Fibroblast of the conjunctiva (primary cell): ENCODE data around the gene TBC1D21.

Experiments
- DNase-seq: peaks from one replicate; pipeline ENCODE4 v3.0.0-alpha.2; 2010; ENCODE audit warnings: low read depth

TBC1D21 gene

GRCh38 chr15:73908822-73909122 lies 35.4 kb downstream of the TBC1D21 start:
- no peak for DNase-seq

DNA sequence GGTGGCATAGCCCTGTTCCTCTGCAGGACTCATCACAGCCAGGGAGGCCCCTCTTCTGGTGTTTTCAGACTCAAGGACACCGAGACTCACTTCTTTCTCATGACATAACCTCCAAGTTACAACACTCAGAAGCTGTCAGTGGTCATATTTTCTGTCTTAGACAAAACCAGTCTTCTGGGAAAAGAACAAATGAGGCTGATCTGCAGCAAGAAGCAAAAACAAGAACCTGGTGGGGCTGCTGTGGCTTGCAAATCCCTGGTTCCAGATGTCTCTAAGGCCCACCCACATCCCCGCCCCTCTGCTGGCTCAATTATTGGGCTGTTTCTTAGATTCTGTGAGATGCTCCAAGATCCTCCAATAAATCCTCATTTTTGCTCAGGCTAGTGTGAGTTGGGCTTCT lies 36.3 kb downstream of the TBC1D21 start:
- no peak for DNase-seq

DNA sequence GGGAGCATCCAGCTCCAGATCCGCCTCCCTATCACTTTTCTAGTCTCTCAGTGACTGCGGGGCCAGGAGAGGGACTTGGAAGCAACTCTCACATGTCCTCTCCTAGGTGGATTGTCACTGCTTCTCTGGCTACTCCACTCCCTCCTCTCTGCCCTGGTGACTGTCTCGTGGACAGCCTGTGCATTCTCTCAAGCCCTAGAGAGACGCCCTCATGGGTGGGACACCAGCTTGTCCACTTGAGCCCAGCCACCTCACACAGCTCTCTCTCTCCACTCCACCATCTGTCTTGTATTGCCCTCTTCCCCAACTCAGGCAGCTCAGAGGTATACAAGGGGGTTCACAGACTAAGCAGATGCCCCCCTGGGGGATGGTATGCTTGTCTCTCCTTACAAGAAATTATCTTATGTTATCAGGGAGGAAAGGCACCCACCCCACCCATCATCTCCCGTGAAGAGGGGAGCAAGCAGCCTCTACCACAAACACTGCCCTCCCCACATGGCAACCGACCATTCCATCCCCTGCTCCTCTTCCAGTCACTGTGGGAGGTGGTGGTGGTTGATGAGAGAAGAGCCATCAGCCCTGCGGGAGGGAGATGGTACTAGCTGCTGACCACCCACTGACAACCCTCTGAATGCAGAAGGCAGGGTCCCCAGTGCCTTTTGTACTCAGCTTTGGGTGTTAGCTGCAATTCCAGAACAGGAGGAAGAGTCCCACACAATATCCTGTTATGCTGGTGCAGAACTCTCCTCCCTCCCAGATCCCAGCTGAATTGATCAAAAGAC lies 37.3 kb downstream of the TBC1D21 start:
- no peak for DNase-seq

DNA sequence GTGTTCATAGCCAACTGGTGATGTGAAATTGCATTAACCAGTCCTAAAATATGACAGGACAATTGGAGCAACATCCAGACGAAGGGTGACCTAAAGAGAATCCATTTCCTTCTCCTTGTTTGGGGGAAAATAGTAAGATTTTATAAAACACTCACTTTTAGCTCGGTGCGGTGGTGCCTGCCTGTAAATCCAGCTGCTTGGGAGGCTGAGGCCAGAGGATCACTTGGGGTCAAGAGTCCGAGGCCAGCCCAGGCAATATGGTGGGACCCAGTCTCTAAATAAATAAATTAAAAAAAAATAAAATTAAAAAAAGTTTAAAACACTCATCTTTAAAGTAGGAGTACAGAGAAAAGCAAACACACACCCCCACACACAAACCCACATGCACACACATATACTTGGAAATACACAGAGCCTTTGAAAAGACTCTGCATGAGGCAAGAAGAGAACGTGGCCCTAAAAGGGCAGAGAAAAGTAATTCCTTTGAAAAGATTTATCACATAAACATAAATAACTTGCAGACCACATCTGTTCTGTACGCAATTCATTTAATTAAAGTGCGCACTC lies 38.7 kb downstream of the TBC1D21 start:
- no peak for DNase-seq

DNA sequence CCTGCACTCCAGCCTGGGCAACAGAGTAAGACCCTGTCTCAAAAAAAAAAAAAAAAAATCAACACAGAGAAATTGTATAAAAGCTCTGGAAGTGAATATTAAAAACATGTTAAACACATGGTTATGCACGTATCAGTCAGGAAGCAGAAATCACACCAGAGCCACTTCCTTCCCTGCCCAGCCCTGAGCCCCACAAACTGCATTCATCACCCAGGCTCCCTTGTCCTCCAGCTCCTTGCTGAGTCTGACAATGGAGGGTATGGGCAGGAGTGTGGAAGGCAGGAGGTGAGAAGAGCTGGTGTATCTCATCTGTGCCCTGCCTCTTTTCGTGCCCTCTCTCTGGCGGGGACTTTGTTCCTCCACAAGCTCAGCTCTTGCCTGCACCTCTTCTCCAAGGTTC lies 40.8 kb downstream of the TBC1D21 start:
- no peak for DNase-seq

GRCh38 chr15:73915082-73915481 lies 41.7 kb downstream of the TBC1D21 start:
- DNase-seq = no peak

GRCh38 chr15:73918784-73919183 lies 45.4 kb downstream of the TBC1D21 start:
- no peak for DNase-seq

DNA sequence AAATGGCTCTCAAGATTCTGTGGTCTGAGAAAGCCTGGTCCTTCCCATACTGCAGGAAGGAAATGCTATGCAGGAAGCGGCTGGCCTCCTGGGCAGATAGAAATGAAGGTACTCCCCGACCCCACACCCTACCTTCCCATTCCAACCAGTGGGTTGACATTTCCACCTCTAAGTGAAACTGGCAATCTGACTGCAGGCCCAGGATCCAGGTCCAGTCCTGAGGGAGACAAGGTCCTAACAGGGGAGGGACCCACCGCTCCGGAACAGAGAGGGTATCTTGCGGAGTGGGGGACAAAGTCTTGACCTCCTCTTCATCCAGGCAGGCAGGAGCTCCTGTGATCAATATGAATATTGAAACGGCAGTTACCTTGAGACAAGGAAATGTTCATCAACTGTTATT lies 46.3 kb downstream of the TBC1D21 start:
- no peak for DNase-seq

DNA sequence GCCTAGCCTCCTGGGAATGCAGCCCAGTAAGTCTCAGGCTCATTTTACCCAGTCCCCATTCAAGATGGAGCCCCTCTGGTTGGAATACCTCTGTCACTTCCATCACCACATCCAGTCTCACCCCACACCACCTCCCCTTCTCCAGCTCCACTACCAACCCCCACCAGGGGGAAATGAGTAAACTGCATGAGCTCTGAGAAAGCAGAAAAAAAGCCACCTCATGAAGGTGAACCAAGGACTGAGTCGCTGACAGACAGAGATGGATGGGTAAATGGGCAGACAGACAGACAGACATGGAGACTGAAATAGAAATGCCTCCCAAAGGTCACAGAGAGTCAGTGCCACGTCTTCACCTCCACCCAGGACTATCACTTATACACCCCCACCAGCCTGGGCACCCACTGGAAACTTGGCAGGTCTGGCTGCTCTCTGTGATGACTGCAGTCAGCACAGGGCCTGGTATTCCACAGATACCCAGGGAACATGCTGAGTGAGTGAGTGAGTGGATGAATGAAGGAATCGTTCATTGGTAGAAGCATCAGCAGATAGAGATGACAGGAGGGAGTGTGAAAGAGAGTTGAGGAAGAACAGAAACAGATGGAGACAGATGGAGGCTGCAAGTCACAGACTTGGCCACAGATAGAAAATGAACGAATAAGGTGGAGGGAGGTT lies 48.0 kb downstream of the TBC1D21 start:
- no peak for DNase-seq

- peak; percentile 35 for DNase-seq
Observed at GRCh38 chr15:73922186-73923151, 49.1 kb downstream of the TBC1D21 start.

- DNase-seq = no peak
Observed at GRCh38 chr15:73923156-73923487, 49.8 kb downstream of the TBC1D21 start.

GRCh38 chr15:73923488-73924164 lies 50.3 kb downstream of the TBC1D21 start:
- DNase-seq = no peak

GRCh38 chr15:73924171-73924921 lies 51.0 kb downstream of the TBC1D21 start:
- DNase-seq = peak; percentile 88

- DNase-seq = no peak
Observed at GRCh38 chr15:73925848-73926218, 52.5 kb downstream of the TBC1D21 start.

DNA sequence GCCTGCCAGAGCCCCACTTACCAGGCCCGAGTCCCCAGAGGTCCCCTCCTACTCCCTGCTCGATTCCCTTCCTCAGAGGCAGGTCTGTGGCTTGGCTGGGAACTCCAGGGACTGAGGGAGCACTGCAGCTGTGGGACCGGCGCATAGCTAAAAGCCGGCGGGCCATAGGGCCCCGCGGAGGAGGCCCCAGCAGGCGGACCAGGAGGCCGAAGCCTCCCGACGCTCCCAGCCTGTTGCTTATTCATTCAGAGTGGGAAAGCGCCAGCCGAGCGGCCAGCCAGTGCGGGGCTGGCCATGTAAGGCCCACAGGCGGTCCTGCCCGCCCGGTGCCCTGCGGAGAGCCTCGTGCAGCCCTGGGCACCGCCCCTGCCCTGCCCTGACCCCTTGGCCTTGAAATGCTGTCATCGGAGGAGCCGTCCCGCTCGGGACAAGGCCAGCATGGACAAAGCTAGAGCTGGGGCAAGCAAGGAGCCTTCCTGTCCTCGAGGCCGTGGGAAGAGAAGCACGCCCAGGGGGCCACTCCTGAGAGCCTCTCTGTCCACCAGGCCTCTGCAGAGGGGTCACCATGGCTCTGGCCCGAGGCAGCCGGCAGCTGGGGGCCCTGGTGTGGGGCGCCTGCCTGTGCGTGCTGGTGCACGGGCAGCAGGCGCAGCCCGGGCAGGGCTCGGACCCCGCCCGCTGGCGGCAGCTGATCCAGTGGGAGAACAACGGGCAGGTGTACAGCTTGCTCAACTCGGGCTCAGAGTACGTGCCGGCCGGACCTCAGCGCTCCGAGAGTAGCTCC lies 53.0 kb downstream of the TBC1D21 start, which contains the start of gene LOXL1:
Gene LOXL1, plus strand, starts transcription at position 244 of the 784 bp plus-strand sequence. Its CDS starts 322 bp downstream, at position 566.
- peak; percentile 65 for DNase-seq

DNA sequence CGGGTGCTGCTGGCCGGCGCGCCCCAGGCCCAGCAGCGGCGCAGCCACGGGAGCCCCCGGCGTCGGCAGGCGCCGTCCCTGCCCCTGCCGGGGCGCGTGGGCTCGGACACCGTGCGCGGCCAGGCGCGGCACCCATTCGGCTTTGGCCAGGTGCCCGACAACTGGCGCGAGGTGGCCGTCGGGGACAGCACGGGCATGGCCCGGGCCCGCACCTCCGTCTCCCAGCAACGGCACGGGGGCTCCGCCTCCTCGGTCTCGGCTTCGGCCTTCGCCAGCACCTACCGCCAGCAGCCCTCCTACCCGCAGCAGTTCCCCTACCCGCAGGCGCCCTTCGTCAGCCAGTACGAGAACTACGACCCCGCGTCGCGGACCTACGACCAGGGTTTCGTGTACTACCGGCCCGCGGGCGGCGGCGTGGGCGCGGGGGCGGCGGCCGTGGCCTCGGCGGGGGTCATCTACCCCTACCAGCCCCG lies 53.7 kb downstream of the TBC1D21 start:
- DNase-seq = no peak

DNA sequence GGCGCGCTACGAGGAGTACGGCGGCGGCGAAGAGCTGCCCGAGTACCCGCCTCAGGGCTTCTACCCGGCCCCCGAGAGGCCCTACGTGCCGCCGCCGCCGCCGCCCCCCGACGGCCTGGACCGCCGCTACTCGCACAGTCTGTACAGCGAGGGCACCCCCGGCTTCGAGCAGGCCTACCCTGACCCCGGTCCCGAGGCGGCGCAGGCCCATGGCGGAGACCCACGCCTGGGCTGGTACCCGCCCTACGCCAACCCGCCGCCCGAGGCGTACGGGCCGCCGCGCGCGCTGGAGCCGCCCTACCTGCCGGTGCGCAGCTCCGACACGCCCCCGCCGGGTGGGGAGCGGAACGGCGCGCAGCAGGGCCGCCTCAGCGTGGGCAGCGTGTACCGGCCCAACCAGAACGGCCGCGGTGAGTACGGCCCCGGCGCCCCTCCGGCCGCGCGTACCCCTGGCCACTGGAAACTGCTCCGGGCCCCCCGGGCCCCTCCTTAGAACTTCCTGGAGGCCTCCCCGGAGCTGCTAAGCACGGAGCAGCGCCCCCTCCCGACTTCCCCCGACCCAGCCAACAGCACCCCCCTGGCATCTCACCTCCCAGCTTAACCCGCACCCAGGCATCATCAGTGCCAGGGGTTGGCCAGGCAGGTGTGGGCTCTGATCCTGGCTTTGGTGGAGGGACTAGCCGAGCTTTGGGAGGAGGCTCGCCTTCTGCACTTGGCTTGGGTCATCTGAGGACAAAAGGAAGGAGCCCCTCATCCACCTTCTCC lies 54.3 kb downstream of the TBC1D21 start:
- no peak for DNase-seq

DNA sequence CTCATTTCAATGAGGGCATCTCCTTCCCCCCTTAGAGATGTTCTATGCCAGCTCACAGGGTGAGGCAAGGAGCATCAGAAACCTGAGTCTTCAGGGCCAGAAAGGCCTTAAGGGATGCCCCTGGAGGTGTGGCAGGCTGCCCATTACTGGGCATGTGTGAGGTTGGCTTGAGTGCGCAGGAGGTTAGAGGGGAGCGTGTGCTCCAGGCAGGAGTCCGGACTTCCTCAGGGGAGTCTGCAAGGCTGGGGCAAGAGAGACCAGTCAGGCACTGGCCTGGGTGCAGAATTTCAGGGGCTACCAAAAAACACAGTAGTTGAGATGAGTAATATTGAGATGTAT lies 54.8 kb downstream of the TBC1D21 start:
- DNase-seq = no peak

- no peak for DNase-seq
Observed at GRCh38 chr15:73928971-73929627, 55.7 kb downstream of the TBC1D21 start.
